Astrocyte of the spinal cord (primary cell): Measurements from ENCODE around the gene GDF2.

Source experiments
- DNase-seq: peaks from one replicate; pipeline ENCODE4 v3.0.0; 2011; ENCODE audit warnings: low read depth, low spot score
- H3K4me3 ChIP-seq: 2 replicates; pipeline ENCODE4 v1.5.1; 2011; ENCODE audit warnings: low read depth, mild to moderate bottlenecking, low read length, moderate library complexity
- CTCF ChIP-seq: IDR thresholded peaks from 2 replicates; pipeline ENCODE4 v1.5.1; 2012; ENCODE audit warnings: low read depth, mild to moderate bottlenecking, low read length, inconsistent platforms
- in situ Hi-C: cut with HindIII; loops from 2 replicates; pipeline ENCODE4 v1.10.0; 2017; ENCODE audit warnings: low sequenced_read_pairs

The GDF2 gene

GRCh38 chr10:47286116-47286505, 36.1 kb upstream of the GDF2 start:
- DNase-seq, result no peak
- no peak for TF ChIP-seq CTCF
- H3K4me3 ChIP-seq, result no peak overlapping the region
- in situ Hi-C loops, result no loop called here

- no peak for DNase-seq
- in situ Hi-C loops, result no loop called here
- no peak for TF ChIP-seq CTCF
- H3K4me3 ChIP-seq, result no peak overlapping the region
These were observed 35.5 kb upstream of the GDF2 start for GRCh38 chr10:47286591-47287315.

- in situ Hi-C loops, result no loop called here
- no peak for DNase-seq
- no peak overlapping the region for H3K4me3 ChIP-seq
- no peak for TF ChIP-seq CTCF
These were observed 34.9 kb upstream of the GDF2 start for GRCh38 chr10:47287365-47287802.

GRCh38 chr10:47287805-47288204, 34.4 kb upstream of the GDF2 start:
- no peak for DNase-seq
- TF ChIP-seq CTCF, result no peak
- in situ Hi-C loops, result no loop called here
- no peak overlapping the region for H3K4me3 ChIP-seq

GRCh38 chr10:47288236-47288635, 34.0 kb upstream of the GDF2 start:
- no peak for TF ChIP-seq CTCF
- in situ Hi-C loops, result no loop called here
- DNase-seq, result no peak
- H3K4me3 ChIP-seq, result no peak overlapping the region

GRCh38 chr10:47288916-47289495, 33.2 kb upstream of the GDF2 start:
- in situ Hi-C loops, result no loop called here
- DNase-seq, result no peak
- no peak for TF ChIP-seq CTCF

More at GRCh38 chr10:47288916-47289495, 33.2 kb upstream of the GDF2 start:
- H3K4me3 ChIP-seq, result no peak overlapping the region
